Breast epithelium (tissue), 4 donors: Measurements from ENCODE around the gene BCL11B. TPM values are rescaled to one million over a fixed set of nuclear protein-coding genes. Genes with fewer than 3 reads are reported as not detected.

Experiments
- DNase-seq, 2 donors: peaks; one replicate each; pipeline ENCODE4 v3.0.0-alpha.2; 2019; ENCODE audit warnings: low spot score in 2 of 2
- H3K27ac ChIP-seq, 2 donors: fragments of 200-600 bp; sonication (generic) in 1 of 2; one replicate each; pipeline ENCODE4 v1.5.1; 2016 to 2019; ENCODE audit warnings: mild to moderate bottlenecking in 1 of 2
- H3K27me3 ChIP-seq, 2 donors: fragments of 200-600 bp; sonication (generic) in 1 of 2; one replicate each; pipeline versions ENCODE4 v1.5.1 to v1.6.0; 2017 to 2019; ENCODE audit warnings: control low read depth in 1 of 2, mild to moderate bottlenecking in 1 of 2
- H3K36me3 ChIP-seq: fragments of 200-600 bp; one replicate; pipeline ENCODE4 v1.5.1; 2019
- H3K4me1 ChIP-seq, 2 donors: fragments of 200-600 bp; sonication (generic); one replicate each; pipeline ENCODE4 v1.5.1; 2016 to 2019; ENCODE audit warnings: control low read depth in 1 of 2
- H3K4me3 ChIP-seq, 3 donors: fragments of 200-600 bp; sonication (generic); 1 replicate in 2 of 3; 2 replicates in 1 of 3; pipeline ENCODE4 v1.5.1; 2016 to 2019; ENCODE audit warnings: mild to moderate bottlenecking in 3 of 3, moderate library complexity in 2 of 3
- H3K9me3 ChIP-seq, 2 donors: fragments of 200-600 bp; sonication (generic) in 1 of 2; one replicate each; pipeline ENCODE4 v1.5.1; 2016 to 2019; ENCODE audit warnings: control low read depth in 1 of 2
- CTCF ChIP-seq, 3 donors: fragments of 450-650 bp; IDR thresholded peaks; one replicate each; pipeline ENCODE4 v1.5.1; 2016 to 2017; ENCODE audit warnings: antibody characterized with exemption in 3 of 3, mild to moderate bottlenecking in 3 of 3, moderate library complexity in 3 of 3
- POLR2A ChIP-seq: fragments of 450-650 bp; IDR thresholded peaks from one replicate; pipeline ENCODE4 v1.6.1; 2016; ENCODE audit warnings: antibody characterized with exemption, mild to moderate bottlenecking, moderate library complexity
- POLR2AphosphoS5 ChIP-seq, 3 donors: sonication (generic); formaldehyde crosslinking; IDR thresholded peaks; one replicate each; pipeline ENCODE4 v1.6.1; 2017; ENCODE audit warnings: antibody characterized with exemption in 3 of 3
- intact Hi-C: fragments of 100-400 bp; cut with DNase I; formaldehyde crosslinking; loops from one replicate; pipeline ENCODE4 v1.15.1; 2023; ENCODE audit warnings: low total_unique reads
- total RNA-seq, 3 donors: library from RNA; depleted of rRNA; stranded (reverse); fragments of >200 nt; gene quantifications; one replicate each; pipeline ENCODE4 v1.1.0, GENCODE V29; 2016

BCL11B gene
- total RNA-seq, 3 donors from 2014 or later = 0.96 to 3.9 (median 2.6) TPM

- Histone ChIP-seq H3K27ac (no peak overlapping the region), H3K4me3 (no peak overlapping the region), H3K27me3 (no peaks in the 10 kb centered on the region), H3K4me1 (no peaks in the 10 kb centered on the region), H3K9me3 (no peaks in the 10 kb centered on the region), H3K36me3 (no peaks in the 10 kb centered on the region)
- intact Hi-C loops = no loop called here
- no peak for DNase-seq
- TF ChIP-seq POLR2AphosphoS5 (IDR thresholded peaks at IDR 0.05) (no peak), POLR2A (no peak), CTCF (IDR thresholded peaks at IDR 0.05) (no peak)
Measured at GRCh38 chr14:99176156-99176945, 95.6 kb downstream of the BCL11B start.

- no peak overlapping the region for H3K4me3 ChIP-seq
- intact Hi-C loops = no loop called here
- H3K27me3 ChIP-seq = no peaks in the 10 kb centered on the region
- no peak for DNase-seq
- H3K27ac ChIP-seq = no peak overlapping the region
- H3K36me3 ChIP-seq = no peaks in the 10 kb centered on the region
- no peaks in the 10 kb centered on the region for H3K9me3 ChIP-seq
- H3K4me1 ChIP-seq = no peaks in the 10 kb centered on the region
- TF ChIP-seq POLR2A (no peak), CTCF (IDR thresholded peaks at IDR 0.05) (no peak), POLR2AphosphoS5 (IDR thresholded peaks at IDR 0.05) (no peak)
Measured at GRCh38 chr14:99175331-99176155, 96.5 kb downstream of the BCL11B start.

GRCh38 chr14:99174770-99175319, 97.2 kb downstream of the BCL11B start:
- Histone ChIP-seq H3K36me3 (no peaks in the 10 kb centered on the region), H3K27ac (no peak overlapping the region), H3K27me3 (no peaks in the 10 kb centered on the region), H3K9me3 (no peaks in the 10 kb centered on the region), H3K4me1 (no peaks in the 10 kb centered on the region), H3K4me3 (no peak overlapping the region)
- TF ChIP-seq CTCF (IDR thresholded peaks at IDR 0.05) (no peak), POLR2A (no peak), POLR2AphosphoS5 (IDR thresholded peaks at IDR 0.05) (no peak)
- no peak for DNase-seq
- intact Hi-C loops = no loop called here

GRCh38 chr14:99174081-99174769, 97.8 kb downstream of the BCL11B start:
- Histone ChIP-seq H3K4me3 (no peak overlapping the region), H3K4me1 (no peaks in the 10 kb centered on the region), H3K36me3 (no peaks in the 10 kb centered on the region), H3K9me3 (no peaks in the 10 kb centered on the region), H3K27ac (no peak overlapping the region), H3K27me3 (no peaks in the 10 kb centered on the region)
- DNase-seq = no peak
- intact Hi-C loops = no loop called here
- TF ChIP-seq CTCF (IDR thresholded peaks at IDR 0.05) = no peak
- TF ChIP-seq POLR2AphosphoS5 (IDR thresholded peaks at IDR 0.05) = no peak
- no peak for TF ChIP-seq POLR2A
